ENCODE results near the gene COL6A2.

Gene COL6A2

GRCh38 chr21:46114963-46115362, 17.1 kb downstream of the COL6A2 start:
- DNase-seq (ENCODE audit: low spot score), result no peak

DNA sequence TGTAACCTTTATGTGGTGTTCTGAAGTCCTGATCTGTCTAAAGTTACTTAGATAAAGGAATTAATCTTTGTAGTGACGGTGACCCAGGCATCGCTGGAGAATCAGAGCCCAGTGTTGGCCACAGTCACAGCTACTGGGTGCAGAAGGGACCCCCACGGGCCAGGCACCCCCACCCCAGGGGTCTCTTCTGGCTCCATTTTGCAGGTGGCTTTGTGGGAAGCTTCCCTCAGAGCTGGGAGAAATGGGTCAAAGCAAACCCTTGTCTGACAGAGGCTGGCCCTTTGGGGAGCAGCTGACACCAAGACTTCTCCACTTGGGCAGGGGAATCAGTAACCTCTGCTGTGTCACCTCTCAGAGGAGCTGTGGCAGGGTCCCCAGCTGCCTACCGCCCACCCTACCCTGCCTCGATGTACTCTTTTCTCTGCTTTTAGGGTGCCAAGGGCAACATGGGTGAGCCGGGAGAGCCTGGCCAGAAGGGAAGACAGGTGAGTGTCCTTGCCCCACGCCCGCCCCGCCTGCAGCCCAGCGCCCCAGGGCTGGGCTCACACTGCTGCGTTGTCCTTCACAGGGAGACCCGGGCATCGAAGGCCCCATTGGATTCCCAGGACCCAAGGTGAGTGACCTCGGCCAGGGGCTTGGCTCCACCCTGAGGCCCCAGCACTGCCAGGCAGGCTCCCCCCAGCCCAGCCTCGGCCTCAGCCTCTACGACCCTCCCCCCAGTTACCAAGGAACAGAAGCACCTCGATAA, 17.7 kb downstream of the COL6A2 start:
- DNase-seq (ENCODE audit: low spot score), result no peak

DNA sequence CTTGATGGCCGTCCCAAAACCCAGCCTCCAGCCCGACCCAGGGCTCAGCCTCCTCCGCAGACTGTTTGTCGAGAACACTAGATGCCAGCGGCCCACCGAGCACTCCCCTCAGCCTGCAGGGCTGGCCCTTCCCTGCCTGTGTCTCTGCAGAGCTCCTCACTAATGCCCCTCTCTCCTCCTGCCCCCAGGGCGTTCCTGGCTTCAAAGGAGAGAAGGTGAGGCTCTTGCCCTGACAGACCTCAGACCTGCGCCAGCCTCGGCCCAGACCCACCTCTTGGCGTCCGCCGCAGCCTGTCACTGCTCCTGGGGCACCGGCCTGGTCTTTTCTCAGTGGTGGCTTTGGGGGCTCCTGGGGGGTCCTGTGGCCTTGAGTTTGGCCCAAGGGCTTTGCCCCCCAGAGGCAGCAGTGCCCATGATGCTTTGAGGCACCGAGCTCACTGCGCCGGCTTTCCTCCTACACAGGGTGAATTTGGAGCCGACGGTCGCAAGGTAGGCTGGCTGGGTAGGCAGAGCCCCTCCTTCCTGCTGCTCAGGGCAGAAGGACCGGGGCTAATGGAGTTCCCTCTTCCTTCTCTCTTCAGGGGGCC, 18.4 kb downstream of the COL6A2 start:
- DNase-seq (ENCODE audit: low spot score), result no peak

- DNase-seq (ENCODE audit: low spot score), result no peak
These were observed 19.1 kb downstream of the COL6A2 start for GRCh38 chr21:46116776-46117585.

DNA sequence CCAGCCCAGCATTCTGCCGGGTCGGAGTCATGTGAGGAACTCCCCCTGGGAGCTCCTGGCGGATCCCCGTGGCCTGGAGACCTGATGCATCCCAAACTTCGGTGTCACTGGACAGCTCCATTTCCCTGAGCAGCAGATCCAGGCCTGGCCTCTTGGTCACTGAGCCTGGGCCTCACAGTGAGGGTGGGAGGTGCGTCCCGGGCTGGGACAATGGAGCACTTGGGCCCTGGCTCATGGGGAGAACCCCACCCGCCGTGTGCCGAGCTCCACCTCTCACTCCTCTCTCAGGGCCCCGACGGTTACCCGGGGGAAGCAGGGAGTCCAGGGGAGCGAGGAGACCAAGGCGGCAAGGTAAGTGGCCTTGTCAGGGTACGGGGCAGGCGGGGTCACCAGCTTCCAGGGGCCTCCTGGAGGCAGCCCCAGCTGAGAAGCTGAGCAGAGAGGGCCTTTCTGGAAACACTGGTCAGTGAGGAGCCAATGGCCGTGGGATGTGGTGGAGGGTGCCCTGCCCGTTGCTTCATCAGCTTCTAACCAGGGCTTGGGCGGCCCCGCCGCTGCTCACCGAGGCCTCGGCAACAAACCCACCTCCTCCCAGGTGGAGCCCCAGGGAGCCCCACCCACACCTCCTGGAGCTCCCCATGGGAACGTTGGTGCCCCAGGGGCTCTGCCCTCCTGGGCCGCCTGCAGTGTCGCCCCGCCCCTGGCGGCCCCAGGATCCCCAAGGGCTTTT, 19.8 kb downstream of the COL6A2 start:
- DNase-seq (ENCODE audit: low spot score), result no peak

GRCh38 chr21:46118316-46119143, 20.6 kb downstream of the COL6A2 start:
- no peak for DNase-seq (ENCODE audit: low spot score)

GRCh38 chr21:46119144-46119636, 21.3 kb downstream of the COL6A2 start:
- no peak for DNase-seq (ENCODE audit: low spot score)

DNA sequence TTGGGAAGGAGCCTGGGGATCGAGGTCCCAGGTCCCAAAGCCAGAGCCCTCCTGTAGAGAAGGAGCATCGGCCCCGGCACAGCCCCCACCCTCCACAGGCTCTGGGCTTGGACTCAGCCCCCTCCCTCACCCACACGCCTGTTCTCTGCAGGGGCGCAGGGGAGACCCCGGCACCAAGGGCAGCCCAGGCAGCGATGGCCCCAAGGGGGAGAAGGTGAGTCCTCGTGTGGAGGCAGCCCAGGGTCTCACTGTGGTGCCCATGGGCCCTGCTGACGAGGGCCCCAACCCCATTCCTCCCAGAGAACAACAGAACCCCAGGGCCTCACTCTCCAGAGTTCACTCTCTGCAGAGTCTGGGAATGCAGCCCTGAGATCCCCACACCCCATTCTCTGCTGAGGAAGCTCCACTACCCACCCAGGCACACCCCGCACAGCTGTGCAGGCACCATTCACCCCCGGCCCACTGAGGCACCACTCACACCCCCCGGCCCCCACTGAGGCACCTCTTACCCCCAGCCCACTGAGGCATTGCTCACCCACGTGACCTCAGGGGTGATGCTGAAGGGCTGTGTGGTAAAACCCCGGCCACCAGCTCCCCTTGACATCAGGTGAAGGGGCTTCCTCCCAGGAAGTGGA, 21.8 kb downstream of the COL6A2 start:
- no peak for DNase-seq (ENCODE audit: low spot score)

DNA sequence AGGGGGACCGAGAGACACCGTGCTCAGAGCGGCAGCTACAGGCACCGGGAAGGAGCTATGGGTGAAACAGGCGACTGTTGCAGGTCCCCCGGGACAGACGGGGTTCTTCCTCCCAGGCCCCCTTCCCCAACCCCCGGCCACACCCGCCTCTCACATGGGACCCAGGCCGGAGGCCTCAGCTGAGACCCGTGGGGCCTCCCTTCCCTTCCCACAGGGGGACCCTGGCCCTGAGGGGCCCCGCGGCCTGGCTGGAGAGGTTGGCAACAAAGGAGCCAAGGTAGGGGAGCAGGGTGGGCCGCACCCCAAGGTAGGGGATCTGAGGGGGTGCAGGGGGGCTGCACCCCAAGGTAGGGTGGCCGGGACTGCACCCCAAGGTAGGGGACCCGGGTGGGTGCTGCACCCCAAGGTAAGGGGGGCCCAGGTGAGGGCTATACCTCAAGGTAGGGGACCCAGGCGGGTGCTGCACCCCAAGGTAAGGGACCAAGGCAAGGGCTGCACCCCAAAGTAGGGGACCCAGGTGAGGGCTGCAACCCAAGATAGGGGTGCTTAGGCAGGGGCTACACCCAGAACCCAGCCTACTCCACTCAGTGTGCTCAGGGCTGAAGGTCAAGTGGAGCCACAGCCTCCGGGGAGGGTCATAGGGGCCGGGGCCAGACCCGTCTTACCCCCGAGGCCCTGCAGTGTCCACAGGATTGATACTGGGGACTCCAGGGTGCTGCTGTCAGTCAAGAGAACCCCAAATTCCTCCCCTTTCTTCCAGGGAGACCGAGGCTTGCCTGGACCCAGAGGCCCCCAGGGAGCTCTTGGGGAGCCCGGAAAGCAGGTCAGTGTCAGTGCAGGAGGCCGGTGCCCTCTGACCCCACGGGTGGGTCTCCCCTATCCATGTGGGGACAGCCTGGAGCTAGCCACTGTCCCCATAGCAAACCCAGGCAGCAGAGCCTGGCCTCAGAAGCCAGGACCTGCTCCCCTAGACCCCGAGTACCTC, 22.7 kb downstream of the COL6A2 start:
- no peak for DNase-seq (ENCODE audit: low spot score)

GRCh38 chr21:46121286-46122221, 23.6 kb downstream of the COL6A2 start:
- DNase-seq (ENCODE audit: low spot score), result no peak

- no peak for DNase-seq (ENCODE audit: low spot score)
These were observed 24.3 kb downstream of the COL6A2 start for GRCh38 chr21:46122237-46122671.

DNA sequence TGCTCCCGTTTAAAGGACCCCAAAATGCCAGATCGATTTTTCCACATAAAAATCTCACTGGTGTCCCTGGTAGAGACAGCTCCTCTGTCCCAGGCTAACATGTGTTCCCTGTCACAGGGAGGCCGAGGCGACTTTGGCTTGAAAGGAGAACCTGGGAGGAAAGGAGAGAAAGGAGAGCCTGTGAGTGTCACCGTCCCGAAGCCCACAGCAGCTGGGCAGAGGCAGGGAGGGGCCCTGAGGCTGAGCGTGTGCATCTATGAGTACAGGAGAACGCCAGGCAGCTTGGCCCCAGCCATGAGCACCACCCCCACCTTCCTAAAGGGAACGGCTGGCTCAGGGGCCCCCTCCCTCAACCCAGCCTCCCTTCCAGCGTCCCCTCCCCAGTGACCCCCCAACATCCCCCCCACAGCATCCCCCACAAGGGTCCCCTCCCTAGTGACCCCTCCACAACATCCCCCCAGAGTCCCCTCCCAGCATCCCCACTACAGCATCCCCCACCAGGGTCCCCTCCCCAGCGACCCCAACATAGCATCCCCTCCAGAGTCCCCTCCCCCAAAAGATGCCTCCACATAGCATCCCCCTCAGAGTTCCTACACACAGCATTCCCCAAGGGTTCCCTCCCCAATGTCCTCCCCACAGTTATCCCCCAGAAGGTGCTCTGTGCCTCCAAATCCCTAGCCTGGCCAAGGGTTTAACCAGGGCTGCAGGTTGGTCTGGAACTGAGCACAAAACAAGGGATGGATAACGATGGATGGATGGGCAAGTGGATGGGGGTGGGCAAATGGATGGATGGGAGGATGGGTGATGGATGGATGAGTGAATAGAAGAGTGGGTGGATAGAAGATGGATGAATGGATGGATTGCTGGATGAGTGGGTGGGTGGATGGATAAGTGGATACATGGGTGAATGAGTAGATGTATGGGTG, 25.1 kb downstream of the COL6A2 start:
- DNase-seq (ENCODE audit: low spot score), result no peak

- DNase-seq (ENCODE audit: low spot score), result no peak
These were observed 26.4 kb downstream of the COL6A2 start for GRCh38 chr21:46124083-46124925.

DNA sequence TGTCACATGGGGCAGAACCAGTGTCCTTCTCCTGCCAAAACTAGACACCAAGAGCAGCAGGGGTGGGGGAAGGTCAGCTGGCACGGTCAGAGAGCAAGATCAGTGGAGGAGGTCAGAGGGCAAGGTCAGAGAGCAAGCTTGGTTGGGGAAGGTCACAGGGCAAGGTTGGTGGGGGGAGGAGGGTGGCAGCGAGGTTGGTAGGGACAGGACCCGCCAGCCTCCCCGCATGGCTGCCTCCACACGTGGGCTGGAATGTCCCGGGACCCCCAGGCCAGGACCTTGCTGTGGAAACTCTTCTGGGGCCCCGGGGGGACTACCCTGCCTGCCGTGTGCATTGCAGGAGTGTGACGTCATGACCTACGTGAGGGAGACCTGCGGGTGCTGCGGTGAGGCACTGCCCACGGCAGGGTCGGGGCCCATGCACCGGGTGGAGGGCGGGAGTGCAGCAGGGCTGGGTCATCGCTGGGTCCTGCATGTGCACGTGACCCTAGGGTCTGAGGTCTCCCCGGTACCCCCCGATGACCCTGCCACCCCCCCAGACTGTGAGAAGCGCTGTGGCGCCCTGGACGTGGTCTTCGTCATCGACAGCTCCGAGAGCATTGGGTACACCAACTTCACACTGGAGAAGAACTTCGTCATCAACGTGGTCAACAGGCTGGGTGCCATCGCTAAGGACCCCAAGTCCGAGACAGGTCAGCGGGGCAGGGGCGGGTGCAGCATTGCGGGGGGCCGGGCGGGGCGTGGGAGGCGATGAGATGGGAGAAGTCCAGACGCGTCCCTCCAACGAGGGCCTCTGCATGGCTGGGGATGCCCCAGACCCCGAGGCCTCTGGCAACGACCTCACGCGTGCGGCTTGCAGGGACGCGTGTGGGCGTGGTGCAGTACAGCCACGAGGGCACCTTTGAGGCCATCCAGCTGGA, 27.3 kb downstream of the COL6A2 start:
- no peak for DNase-seq (ENCODE audit: low spot score)

DNA sequence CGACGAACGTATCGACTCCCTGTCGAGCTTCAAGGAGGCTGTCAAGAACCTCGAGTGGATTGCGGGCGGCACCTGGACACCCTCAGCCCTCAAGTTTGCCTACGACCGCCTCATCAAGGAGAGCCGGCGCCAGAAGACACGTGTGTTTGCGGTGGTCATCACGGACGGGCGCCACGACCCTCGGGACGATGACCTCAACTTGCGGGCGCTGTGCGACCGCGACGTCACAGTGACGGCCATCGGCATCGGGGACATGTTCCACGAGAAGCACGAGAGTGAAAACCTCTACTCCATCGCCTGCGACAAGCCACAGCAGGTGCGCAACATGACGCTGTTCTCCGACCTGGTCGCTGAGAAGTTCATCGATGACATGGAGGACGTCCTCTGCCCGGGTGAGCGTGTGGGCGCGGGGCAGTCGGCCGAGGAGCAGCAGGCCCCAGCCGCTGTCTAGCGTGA, 28.0 kb downstream of the COL6A2 start:
- DNase-seq (ENCODE audit: low spot score), result no peak
